GM12892 (cell line): ENCODE data around the gene HDHD2.

ENCODE experiments used
- POLR2A ChIP-seq: IDR thresholded peaks from 2 replicates; pipeline ENCODE4 v1.6.1; 2011; ENCODE audit warnings: low read depth, low read length, control low read depth
- POLR2AphosphoS5 ChIP-seq: IDR thresholded peaks from 2 replicates; pipeline ENCODE4 v1.6.1; 2011; ENCODE audit warnings: low read depth, low read length, control low read depth

DNA sequence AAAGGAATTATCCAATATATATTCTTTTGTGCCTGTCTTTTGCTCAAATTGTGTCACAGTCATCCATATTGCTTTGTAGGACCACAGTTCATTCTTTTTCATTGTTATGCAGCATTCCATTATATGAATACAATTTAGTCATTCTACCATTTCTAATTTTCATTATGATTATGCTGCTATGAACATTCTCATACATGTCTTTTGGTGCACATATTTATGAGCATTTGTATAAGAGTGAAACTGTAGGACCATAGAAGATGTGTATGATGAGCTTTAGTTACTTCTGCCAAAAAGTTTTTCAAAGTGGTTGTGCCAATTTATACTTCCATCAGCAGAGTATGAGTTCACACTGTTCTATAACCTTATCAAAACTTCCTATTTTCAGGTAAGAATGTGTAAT is 18.2 kb upstream of the HDHD2 start:
- TF ChIP-seq POLR2A (no peak), POLR2AphosphoS5 (no peak)
